HG03571 (cell line): ENCODE results near the gene LENG8.

Source experiments
- ATAC-seq: cut with Tn5 transposase; IDR thresholded peaks from one replicate; pipeline ENCODE4 v1.9.1; 2021; ENCODE audit not compliant: unreplicated experiment

Gene LENG8

DNA sequence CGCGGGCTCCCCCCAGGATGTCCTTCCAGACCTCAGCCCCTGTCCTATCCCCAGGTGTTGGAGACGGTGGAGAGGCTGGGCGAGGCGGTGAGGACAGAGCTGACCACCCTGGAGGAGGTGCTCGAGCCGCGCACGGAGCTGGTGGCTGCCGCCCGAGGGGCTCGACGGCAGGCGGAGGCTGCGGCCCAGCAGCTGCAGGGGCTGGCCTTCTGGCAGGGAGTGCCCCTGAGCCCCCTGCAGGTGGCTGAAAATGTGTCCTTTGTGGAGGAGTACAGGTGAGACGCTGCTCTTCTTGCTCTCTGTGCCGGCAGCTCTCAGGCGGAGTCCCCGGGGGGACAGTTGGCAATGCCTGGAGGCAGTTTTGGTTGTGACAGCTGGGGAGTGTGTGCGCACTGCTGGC, 26.9 kb upstream of the LENG8 start:
- no peak for ATAC-seq

DNA sequence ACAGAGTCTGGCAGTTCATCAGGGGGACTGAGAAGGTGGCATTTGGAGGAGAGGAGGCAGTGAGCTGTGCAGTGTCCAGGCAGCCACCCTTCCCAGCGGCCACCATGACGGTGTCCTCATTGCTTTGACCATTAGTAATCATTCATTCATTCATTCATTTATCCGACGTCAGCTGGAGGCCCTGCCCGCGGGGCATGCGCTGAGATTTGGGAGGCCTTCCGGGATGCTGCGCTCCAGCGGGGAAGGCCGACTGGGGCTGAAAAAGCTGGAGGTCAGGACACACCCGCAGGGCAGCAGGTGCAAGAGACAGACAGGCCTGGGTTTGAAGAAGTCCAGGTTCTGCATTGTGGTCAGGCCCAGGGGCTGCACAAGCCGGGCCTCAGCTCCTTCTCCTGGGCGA, 24.8 kb upstream of the LENG8 start:
- no peak for ATAC-seq

DNA sequence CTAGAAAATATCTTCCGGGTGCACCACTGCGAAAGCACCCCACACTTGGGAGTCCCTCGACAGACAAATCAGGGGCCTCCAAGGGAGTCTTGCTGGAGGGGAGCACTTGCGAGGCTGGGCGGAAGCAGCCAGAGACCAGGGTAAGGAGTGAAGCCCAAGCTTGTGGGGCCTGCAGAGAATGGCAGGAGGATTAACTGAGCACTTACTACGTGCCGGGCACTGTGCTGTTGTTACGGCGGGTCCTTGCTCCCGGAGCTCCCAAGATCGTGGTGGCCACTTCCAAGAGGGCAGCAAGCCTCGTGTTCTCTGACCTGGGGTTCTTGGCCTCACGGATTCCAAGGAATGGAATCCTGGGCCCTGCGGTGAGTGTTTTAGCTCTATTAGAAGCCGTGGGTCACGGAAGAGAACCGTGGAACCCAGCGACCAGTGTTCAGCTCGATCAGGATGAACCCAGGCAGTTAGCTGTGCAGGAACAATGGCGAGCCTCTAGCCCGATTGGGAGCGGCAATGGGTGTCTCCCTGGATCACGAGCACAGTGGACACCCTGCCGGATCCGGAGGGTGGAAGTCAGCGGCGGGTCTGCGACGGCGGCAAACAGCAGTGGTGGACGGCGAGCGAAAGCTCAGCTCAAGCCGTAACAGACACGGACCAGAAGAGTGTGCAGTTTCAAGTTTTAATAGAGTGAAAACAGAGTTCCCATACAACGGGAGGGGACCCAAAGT, 24.2 kb upstream of the LENG8 start:
- no peak for ATAC-seq

DNA sequence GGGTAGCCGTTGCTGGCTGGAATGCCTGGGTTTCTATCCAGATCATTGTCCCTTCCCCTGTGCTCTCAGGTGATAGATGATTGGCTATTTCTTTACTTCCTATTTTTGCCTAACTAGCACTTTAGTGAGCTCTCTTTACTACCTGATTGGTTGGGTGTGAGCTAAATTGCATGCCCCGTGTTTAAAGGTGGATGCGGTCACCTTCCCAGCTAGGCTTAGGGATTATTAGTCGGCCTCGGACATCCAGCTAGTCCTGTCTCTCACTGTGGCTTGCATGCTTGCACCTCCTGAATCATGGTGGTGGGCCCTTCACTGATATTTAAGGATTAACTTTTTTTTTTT, 23.6 kb upstream of the LENG8 start:
- ATAC-seq: no peak

DNA sequence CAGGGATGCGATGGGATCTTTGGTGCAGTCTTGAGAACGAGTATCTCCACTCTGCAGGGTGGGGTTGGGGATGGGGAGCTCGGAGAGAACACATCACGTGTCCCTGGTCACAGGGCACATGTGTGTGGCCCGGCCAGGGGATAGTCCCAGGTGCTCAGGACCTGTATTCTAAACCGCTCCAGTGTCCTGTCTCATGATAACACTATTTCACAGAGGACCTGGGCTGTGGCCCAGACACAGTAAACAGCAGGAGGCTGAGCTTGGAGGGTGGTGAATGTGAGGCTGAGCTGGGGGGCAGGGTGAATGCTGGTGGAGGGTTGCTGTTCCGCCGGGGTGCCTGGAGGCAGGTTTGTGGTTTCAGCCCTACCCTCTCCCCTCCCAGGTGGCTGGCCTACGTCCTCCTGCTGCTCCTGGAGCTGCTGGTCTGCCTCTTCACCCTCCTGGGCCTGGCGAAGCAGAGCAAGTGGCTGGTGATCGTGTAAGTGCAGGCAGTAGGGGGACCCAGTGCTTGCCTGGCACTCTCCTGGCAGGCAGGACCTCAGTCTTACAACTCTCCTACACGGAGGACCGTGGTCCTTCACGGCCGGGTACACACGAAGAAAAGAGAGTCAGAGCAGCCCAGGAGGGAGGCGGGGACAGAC, 22.6 kb upstream of the LENG8 start:
- ATAC-seq: no peak

DNA sequence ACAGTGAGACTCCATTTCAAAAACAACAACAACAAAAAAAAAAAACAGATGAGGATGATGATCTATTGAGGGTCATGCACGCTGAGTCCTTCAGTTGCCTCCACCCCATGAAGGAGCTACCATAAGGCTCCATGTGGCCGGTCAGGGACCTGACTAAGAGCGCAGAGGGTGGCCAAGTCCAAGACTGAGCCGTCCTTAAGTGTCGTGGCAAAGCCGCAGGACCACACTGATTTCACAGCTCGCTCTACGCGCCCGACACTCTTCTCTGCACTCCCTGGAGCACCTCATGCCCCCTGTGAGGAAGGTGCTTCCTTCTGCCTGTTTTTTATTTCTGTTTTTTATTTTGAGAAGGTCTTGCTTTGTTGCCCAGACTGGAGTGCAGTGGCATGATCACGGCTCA, 21.4 kb upstream of the LENG8 start:
- no peak for ATAC-seq

DNA sequence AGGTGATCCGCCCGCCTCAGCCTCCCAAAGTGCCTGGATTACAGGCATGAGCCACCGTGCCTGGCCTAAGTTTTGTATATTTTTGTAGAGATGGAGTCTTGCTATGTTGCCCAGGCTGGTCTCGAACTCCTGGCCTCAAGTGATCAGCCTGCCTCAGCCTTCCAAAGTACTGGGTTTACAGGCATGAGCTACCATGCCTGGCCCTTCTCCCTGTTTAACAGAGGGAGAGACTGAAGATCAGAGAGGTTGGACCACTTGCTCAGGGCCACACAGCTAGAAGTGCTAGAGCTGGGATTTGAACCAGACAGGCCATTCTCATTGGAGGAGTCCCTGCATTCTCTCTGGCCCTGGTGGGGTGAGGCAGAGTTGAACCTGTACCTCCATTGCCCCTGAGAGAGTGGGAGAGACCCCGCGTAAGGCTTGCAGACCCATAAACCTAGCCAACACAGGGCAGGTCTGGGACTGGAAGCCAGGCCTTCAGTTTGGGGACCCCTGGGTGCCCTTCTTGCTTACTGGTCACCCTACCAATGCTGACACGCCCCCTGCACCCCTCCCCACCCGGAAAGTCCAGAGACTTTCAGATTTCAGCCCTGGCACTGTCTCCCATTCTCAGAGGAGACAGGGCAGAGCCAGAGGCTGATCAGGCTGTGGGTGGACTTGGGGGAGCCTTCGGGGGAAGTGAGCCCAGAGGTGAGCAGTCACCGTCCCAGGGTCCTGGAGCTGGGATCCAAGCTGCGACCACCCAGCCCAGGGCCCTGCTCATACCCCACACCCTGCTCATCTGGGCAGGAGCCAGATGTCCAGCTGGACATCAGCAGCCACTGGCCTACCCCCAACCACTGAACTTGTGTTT, 20.4 kb upstream of the LENG8 start:
- ATAC-seq: no peak

DNA sequence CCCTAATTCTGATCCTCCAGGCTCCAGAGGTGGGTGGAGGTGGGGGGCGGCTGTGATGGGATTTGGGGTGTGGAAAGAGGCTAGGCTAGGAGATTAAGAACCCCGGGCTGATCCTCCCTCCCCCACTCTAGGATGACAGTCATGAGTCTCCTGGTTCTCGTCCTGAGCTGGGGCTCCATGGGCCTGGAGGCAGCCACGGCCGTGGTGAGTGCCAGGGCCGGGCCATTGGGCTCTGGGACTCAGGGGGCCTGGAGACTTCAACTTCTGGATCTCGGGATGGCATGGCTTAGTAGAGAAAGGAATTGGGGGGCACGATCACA, 19.9 kb upstream of the LENG8 start:
- no peak for ATAC-seq

DNA sequence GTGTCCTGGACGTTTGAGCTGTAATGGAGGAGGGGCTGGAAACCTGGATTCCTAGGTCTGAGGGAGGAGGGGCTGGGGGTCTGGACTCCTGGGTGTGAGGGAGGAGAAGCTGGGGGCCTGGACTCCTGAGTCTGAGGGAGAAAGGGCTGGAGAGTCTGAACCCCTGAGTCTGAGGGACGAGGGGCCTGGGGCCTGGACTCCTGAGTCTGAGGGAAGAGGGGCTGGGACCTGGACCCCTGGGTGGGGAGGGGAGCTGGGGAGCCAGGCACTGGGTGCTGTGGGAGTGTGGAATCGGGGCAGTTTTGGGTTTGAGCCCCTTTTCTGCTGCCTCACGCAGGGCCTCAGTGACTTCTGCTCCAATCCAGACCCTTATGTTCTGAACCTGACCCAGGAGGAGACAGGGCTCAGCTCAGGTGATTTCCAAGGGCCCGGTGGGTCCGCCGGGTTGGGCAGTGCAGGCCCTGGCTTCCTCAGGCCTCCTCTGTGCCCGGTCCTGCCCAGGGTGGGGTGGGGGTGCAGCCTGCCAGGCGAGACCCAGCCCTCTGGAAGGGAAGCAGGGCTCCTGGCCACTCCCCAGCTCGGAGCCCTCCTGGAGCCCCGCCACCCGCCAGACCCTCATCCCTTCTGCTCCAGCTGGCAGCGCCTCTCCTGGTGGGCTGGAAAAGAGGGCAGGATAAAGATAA, 19.3 kb upstream of the LENG8 start:
- no peak for ATAC-seq

DNA sequence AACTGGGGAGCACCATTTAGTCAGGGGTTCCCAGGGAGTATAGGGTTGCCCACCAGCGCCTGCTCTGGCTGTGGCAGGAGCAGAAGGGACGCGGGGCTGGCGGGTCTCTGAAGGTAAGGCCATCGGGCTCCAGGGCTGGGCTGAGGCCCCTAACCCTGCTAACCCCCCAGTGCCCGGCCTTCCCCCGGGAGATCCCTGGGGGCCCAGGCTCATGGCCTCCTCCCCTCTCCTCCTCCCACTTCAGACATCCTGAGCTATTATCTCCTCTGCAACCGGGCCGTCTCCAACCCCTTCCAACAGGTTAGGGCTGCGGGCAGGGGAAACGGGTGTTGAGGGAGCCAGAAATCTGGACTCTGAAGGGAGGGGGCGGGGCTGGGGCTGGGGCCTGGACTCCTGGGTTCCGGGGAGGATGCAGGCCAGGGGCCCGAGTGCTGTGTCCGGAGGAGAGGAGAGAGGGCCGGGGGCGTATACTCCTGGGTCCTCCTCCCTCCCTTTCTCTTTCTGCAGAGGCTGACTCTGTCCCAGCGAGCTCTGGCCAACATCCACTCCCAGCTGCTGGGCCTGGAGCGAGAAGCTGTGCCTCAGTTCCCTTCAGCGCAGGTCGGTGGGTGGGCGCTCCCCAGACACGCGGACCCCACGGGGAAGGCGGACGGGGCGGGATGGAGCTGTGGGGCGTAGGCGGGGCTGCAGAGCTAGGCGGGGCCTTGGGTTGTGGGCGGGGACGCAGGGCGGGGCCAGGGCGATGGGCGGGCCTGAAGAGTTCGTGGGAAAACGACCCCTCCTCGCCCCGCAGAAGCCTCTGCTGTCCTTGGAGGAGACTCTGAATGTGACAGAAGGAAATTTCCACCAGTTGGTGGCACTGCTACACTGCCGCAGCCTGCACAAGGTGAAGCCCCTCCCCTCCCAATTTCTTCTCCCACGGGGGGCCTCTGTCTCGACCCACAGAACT, 18.4 kb upstream of the LENG8 start:
- no peak for ATAC-seq

DNA sequence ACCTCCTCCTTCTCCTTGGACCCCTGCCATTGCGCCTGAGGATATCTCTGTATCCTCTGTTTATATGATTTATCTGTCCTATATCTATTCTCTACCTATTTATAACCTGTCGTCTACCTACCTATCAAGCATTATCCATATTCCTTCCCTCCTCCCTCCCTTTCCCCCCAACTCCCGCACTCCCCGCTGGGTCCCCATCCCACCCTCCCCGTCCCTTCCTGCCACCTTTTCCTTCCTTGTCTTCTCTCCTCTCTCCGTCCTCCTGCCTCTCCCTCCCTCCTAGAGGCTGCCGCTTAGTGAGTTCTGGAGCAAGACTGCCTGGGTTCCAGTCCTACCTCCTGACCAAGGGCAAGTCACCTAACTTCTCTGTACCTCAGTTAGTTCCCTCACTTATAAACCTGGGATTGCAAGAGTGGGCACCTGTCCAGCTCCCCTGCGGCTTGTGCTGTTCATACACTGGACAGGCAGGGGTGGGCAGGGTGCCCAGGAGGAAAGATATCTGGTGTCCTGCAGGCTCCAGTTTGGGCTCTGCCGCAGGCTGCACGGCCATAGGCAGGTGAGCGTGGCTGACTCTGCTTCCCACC, 17.7 kb upstream of the LENG8 start:
- ATAC-seq: no peak

DNA sequence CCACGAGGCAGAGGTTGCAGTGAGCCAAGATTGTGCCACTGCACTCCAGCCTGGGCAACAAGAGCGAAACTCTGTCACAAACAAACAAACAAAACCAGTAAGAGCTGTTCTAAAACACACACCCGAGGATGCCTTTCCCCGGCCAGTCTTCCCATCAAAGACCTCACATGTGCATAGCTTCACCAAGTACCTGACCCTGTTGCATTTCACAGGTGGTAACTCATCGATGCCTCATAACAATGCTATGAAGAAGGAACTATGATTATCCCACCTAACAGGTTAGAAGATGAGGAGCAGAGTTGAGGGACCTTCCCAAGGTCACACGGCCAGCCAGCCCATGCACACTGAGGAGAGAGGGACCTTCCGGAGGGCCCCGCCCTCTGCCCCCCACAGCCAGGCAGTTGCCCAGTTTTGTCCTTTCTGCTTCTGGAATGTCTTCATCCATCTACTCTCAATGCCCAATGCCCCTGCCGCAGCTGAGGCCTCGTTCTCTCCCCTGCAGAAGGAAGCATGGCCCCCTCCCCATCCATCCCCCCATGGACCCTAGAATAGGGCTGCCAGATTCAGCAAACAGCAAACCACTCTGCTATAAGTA, 16.8 kb upstream of the LENG8 start:
- ATAC-seq: no peak

DNA sequence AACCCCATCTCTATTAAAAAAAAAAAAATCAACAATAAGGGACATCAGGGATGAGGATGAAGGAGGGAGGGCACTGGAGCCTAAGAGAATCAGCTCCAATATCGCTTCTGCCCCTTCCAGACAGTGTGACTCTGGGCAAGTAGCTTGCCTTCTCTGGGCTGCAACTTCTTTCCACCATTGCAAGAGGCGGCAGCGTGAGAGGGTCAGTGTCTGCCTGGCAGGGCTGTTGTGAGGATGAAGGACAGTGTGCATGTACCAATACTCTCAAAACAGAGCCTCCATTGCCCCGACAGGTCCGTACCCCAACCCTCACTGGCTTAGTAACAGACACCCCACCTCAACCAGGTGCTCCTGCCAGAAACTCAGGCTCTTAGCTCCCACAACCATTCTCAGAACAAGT, 15.3 kb upstream of the LENG8 start:
- no peak for ATAC-seq

DNA sequence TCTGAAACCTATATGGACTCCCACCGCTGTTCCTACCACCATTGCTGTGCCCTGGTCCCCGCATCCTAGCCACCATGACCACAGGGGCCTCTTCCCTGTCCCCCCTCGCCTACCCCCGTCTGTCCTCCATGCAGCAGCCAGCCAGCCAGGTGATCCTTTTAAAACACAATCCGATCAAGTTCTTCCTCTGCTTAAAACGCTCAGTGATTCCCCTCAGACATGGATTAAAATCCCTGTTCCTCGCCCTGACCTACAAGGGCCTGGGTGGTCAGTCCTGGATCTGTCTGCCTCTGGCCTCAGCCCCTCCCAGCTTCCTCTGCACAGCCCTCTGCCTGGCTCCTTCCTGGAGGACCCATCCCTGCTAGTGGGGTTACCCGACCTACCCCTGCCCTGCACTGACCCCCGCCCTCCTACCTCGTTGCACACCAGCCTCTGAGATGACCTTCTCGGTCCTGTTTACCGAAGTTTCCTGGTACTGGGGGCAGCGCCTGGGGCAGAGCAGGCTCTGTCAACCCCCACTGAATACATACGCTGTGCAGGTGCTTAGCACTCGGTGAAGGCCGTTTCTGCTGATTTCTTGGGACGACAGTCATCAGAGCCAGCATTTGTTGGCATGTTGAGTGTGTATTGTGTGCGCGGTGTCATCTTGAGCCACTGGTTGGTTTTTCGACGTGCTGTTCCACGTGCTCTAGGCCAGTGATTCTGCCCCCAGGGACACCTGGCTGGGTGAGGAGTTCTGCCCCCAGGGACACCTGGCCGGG, 14.7 kb upstream of the LENG8 start:
- no peak for ATAC-seq

DNA sequence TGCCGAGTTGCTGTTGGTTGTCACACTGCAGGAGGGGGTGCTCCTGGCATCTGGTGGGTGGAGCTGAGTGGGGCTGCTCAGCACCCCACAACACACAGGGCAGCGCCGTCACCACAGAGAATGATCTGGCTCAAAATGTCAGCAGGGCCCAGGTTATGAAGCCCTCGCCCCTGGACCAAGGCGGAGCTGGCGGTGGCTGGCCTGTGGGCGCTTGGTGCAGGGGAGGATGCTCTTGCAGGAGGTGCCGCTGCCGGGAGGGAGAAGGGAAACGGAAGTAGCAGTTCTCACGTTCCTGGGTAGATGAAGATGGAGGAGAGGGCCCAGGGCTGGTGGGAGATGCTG, 14.2 kb upstream of the LENG8 start:
- no peak for ATAC-seq

DNA sequence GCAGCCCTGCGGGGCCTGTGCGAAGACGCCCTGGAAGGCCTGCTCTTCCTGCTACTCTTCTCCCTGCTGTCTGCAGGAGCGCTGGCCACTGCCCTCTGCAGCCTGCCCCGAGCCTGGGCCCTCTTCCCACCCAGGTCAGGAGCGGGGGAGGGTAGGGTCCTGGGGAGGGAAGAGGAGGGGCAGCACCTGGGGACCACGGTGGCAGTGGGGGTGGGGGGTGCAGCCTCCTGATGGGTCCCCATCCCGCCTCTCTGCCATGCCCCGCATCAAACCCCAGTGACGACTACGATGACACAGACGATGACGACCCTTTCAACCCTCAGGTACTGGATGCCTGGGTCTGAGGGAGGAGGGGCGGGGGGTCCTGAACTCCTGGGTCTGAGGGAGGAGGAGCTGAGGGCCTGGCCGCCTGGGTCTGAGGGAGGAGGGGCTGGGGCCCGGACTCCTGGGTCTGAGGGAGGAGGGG, 13.4 kb upstream of the LENG8 start:
- no peak for ATAC-seq

DNA sequence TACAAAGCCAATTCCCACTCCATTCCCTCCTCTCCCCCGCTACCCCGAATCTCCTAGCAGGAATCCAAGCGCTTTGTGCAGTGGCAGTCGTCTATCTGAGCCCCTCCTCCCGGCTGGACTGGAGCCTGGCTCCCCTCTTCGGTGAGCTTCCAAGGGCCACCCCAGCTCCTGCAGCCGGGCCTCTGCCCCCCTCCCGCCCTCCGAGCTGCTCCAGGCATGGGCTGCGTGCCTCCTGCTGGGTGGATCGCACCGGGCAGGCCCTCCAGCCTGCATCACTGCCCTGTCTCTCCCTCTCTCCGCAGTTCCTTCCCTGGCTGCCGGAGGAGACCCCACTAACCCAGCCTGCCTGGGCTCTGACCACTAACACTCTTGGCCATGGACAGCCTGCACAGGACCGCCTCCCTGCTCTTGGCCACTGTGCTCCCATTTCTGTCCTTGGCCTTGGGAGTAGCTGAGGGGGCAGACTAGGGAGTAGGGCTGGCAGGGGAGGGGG, 12.9 kb upstream of the LENG8 start:
- no peak for ATAC-seq

DNA sequence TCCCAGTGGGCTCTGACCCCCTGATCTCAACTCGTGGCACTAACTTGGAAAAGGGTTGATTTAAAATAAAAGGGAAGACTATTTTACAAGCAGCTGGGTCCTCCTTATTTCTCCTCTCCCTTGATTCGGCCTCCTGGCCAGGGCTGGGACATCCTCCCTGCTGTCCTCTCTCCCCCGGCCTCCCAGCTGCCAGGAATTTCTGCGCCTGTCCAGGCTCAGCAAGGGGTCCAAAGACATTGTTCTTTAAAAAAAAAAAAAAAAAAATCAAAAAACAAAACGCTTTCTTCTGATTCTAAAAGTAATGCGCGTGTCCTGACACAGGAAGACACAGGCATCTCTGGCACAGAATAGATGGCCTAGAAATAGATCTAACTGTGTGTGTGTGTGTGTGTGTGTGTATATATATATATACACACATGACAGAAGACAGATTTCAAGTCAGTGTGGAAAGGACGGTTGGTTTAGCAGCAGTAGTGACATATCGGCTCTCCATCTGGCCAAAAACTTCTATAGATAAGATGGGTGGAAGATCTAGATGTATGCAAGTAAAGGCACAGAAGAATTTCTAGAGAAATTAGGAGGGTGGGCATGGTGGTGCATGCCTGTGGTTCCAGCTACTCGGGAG, 12.3 kb upstream of the LENG8 start:
- no peak for ATAC-seq
